Stimulated activated CD4-positive, alpha-beta T cell treated with anti-CD3 and anti-CD28 coated beads, TNF-alpha, amount 100 ng/mL, for 24 hours (primary cell): ENCODE results near the gene KANSL2.
"Not testable (repeated sequence)": the region's sequence is repeated elsewhere in the genome, so short reads cannot be mapped to it uniquely, and the experiment has no call there.

ENCODE experiments used
- DNase-seq, 3 experiments: peaks; one replicate each; pipeline ENCODE4 v3.0.0-alpha.2; 2020; ENCODE audit warnings: low read depth in 3 of 3

KANSL2 gene

DNA sequence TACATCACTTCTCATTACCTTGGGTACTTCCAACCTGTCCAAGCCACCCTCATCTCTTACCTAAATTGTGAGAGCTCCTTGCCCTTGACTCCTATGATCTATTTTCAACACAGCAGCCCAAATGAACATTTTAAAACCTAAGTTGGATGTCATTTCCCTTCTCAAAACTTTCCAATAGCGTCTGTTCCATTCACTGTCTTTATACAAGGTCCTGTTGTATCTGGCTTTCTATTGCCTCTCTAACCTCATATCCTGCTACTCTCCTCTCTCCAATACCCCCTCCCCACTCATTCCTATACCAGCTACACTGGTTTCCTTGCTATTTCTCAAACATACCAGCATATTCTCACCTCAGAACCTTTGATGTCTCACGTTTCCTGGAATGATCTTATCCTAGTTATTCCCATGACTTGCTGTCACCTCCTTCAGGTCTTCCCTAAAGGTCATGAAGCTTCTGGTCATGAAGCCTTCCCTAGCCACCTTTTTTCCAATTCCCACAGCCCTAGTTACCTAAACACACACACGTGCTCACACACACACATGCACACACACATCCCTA is 4.1 kb upstream of the KANSL2 start:
- DNase-seq = no peak

DNA sequence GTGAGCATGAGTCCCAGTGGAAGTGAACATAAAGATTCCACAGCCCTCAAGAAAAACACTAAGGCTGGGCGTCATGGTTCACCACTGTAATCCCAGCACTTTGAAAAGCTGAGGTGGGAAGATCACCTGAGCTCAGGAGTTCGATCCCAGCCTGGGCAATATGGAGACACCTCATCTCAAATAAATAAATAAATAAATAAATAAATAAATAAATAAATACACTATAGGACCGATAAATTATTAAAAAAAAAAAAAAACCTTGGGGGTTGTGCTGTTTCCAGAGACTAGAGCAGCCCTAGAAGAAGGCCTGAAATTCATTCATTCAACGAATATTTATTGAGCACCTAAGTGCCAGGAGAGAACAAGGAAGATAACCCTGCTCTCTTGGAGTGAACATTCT is 1.5 kb upstream of the KANSL2 start:
- no peak for DNase-seq

DNA sequence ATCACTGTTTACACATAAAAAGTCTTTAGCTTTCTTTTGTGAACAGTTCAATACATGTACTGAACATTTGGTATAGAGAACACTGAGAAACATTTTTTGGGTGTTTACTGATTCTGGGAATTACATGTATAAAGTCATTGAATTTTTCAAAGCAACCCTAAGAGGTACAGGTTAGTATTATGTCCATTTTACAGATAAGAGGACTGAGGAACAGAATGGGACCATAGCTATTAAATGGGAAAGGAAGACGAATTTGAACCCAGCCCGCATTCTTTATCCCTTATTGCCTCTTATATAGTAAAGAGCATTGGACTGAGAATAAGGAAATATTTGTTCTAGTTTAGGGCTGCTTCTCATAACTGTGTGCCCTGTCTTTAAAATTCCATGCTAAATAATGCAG is 889 bp upstream of the KANSL2 start:
- no peak for DNase-seq

DNA sequence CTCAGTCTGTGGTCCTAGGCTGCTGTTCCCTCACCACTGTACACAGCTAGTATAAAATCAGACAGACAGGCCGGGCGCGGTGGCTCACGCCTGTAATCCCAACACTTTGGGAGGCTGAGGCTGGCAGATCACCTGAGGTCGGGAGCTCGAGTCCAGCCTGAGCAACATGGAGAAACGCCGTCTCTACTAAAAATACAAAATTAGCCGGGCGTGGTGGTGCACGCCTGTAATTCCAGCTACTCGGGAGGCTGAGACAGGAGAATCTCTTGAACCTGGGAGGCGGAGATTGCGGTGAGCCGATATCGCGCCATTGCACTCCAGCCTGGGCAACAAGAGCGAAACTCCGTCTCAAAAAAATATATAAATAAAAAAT is 481 bp upstream of the KANSL2 start:
- not testable (repeated sequence) for DNase-seq

DNA sequence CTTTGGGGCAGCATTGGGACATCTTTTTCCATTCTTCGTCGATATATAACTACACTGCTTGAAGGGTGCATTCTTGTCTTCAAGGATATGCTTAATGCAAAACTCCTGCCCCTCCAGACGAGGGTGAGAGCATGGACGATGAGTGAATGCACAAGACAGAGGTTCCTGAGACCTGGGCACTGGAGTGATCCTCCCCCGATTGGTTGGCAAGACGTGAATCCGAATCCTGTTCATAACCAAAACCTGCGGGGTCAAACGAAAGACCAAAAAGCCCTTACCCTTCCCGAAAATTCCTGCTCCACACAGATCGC is 684 bp downstream of the KANSL2 start:
- no peak for DNase-seq

DNA sequence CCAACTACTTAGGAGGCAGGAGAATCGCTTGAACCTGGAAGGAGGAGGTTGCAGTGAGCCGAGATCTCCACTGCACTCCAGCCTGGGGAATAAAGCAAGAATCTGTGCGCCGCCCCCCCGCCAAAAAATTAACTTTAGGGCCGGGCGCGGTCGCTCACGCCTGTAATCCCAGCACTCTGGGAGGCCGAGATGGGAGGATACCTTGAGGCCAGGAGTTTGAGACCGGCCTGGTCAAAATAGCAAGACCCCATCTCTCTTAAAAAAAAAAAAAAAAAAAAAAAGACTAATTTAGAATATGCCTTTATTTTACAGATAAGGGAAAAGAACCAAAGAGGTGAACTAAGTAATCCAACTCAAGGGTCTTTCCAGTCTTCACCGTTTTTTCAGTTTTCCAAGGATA is 1.2 kb downstream of the KANSL2 start:
- no peak for DNase-seq

DNA sequence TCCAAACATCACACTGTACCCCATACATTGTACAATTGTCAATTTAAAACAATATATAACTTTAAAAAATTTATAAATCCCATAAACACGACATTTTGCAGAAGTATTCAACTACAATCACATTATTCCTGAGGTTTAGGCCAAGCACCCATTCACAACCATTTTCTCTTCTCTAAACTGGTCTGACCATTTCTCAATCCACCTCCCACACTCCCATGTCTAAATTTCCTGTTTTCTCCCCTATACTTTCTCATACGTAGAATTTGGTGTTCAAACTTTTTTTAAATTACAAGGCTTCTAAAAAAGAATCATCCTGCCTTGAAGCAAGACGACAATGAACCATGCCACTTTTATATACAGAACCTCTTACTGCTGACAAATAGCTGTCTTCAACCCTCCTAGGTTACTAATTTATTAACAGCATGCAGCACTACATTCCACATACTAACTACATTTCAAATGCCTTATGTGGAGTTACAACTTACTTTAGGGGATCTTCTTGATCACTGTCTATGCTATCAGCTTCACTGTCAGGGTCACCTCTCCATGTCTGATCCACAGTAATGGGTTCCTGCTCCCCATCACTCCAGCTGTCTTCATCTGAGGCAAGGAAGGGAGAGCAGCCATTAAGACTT is 3.4 kb downstream of the KANSL2 start:
- no peak for DNase-seq

DNA sequence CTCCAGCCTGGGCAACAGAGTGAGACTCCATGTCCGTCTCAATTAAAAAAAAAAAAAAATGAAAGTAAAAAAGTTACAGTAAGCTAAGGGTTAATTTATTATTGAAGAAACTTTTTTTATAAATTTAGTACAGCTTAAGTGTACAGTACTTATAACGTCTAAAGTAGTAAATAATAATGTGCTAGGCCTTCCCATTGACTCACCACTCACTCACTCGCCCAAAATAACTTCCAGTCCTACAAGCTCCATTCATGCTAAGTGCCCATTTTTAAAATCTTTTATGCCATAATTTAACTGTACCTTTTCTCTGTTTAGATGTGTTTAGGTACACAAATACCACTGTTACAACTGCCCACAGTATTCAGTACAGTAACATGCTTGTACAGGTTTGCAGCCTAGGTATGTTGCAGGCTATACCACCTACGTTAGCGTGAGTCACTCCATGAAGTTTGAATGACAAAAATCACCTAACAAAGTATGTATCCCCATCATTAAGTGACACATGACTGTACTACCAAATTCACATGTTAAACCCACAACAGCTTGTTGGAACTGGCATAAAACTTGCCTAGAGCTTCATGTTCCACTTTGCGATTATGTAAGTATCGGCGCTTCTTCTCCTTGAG is 10.7 kb downstream of the KANSL2 start:
- no peak for DNase-seq

DNA sequence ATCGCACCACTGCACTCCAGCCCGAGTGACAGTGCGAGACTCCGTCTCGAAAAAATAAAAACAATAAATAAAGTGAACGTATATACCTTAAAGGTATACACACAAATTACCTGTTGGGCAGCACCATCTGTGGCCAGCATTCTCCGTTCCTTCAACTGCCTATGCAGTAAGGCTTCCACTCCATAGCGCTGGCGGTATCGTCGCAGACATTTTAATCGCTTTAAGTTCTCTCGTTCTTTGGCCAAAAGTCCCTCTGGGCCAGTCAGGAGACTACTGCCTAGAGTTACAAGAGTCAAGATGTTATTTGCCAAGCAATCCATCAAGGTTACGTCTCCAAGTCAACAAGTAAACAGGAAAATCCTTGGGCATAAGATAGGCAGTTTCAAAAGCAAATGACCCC is 13.0 kb downstream of the KANSL2 start:
- no peak for DNase-seq

DNA sequence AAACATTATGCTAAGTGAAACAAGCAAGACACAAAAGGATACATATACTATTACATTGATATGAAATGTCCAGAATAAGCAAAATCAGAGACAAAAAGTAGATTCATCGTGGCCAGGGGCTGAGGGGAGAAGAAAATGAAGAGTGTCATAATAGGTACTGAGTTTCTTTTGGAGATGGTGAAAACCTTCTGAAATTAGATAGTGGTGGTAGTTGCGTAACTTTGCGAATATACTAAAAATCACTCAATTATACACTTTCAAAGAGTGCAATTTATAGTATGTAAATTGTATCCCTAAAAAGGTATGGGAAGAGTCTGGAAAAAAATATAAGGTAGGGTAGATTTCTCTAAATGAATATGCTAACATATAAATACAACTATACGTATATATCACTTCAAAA is 22.2 kb downstream of the KANSL2 start:
- no peak for DNase-seq

DNA sequence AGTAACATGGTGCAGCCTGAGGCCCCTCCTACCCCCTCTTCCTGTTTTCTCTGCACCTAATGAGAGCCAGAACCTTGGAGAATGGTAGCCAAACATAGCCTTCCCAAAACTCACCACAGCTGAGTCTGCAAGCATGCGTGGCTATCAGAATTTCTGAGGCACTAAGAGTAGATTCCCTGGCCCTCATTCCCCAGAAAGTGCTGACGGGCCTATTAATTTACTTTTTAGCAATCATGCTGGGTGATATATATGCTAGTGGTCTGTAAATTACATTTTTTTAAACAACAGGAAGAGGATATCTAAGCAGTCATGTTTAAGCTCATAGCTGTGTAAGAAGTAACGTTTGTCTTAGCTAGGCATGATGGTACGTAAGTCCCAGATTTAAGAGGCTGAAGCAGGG is 30.4 kb downstream of the KANSL2 start:
- DNase-seq = no peak

DNA sequence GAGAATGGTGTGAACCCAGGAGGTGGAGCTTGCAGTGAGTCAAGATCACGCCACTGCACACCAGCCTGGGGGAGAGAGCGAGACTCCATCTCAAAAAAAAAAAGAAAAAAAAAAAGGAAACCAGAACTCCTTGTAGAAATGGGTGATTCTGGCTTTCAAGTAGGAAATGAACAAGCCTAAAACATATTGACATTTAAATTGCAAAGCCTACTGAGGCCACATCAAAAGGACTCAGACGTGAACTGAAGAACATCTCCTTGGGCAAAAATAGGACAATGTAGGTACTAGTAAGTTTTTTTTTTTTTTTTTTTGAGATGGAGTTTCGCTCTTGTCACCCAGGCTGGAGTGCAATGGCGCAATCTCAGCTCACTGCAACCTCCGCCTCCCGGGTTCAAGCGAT is 36.7 kb downstream of the KANSL2 start:
- not testable (repeated sequence) for DNase-seq

DNA sequence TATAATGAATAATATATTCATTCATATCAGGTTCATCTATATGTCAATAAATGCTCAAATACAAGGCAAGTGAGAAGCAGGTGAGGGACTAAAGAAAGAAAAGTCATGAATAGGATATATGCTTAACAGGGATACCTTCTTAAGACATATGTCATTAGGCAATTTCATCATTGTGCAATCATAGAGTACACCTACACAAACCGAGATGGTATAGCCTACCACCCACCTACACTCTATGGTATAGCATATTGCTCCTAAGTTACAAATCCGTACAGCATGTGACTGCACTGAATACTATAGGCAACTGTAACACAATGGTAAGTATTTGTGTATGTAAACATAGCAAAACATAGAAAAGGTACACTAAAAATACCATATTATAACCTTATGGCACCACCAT is 39.0 kb downstream of the KANSL2 start:
- no peak for DNase-seq

DNA sequence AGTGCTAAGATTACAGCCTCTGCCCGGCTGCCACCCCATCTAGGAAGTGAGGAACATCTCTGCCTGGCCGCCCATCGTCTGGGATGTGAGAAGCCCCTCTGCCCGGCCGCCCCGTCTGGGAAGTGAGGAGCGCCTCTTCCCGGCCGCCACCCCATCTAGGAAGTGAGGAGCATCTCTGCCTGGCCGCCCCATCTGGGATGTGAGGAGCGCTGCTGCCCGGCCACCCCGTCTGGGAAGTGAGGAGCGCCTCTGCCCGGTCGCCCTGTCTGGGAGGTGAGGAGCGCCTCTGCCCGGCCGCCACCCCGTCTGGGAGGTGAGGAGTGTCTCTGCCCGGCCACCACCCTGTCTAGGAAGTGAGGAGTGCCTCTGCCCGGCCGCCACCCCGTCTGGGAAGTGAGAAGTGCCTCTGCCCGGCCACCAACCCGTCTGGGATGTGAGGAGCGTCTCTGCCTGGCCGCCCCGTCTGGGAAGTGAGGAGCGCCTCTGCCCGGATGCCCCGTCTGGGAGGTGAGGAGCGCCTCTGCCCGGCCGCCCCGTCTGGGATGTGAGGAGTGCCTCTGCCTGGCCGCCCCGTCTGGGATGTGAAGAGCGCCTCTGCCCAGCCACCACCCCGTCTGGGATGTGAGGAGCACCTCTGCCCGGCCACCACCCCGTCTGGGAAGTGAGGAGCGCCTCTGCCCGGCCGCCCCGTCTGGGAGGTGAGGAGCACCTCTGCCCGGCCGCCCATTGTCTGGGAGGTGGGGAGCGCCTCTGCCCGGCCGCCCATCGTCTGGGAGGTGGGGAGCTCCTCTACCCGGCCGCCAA is 40.1 kb downstream of the KANSL2 start:
- DNase-seq = not testable (repeated sequence)

DNA sequence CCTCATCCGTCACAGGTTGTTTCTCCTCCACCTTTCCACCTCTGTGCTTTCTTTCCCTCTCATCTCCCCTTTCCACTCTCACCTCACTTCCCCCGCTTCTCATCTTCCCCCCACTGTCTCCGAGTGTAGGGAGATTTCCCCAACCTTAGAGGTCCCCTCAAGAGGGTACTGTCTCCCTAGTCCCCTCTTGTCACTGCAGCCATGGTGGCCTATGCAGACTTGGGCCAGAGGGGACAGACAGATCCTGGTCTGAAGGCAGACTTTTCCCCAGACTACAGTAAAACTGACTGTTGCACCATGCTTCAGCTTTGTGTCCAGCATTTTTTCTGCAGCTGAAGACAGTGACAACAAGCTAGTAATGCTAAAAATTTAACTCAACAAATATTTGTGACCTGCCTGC is 41.2 kb downstream of the KANSL2 start:
- DNase-seq = no peak

DNA sequence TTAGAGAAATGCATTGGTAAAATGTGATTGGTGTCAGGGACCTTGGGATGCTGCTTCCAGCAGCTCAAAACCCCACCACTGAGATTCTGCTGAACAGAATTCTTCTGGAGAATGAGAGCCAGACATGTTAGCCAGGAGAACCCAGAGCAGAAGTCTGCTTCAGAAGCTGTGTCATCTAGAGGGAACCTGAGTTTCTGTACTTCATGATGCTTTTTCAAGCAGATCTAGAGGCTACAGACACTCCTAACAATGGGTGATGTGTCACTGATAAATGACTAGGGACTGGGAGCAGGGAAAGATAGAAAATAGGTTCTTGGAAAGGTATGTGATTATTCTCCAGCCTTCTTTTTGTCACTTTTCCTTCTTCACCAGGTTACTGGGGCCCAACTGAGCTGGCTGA is 41.6 kb downstream of the KANSL2 start:
- no peak for DNase-seq

DNA sequence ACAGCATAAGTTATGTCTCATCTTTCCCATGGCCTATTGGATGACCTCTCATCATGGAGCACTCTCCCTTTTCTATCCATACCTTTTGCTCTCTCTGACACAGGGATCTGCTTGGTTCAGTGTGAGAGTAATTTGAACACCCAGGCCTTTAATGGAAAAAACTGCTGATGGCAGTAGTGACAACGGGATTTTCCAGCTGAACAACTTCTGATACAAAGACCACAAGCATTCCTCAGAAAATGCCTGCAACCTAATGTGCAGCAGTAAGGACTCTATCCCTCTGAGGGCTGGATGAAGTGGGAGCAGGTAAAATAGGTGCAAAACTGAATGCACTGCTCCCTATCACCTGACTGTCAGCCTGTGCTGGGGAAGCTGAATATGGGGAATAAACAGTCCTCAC is 51.0 kb downstream of the KANSL2 start:
- no peak for DNase-seq

DNA sequence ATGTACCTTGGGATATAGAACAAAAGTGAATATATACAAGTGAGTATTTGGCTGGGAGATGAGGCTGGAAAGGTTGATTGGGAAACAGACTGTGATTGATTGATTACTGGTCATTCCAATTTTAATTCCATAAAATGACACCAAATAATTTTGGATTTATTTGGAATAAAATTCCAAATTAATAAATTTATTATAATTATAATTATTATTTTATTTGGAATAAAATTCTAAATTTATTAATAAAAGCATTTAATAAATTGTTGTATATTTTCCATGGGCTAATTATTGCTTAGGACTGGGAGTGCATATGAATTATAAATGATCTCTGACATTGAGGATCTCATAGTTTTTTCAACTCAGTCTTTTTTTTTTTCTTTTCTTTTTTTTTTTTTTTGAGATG is 51.7 kb downstream of the KANSL2 start:
- DNase-seq = no peak

DNA sequence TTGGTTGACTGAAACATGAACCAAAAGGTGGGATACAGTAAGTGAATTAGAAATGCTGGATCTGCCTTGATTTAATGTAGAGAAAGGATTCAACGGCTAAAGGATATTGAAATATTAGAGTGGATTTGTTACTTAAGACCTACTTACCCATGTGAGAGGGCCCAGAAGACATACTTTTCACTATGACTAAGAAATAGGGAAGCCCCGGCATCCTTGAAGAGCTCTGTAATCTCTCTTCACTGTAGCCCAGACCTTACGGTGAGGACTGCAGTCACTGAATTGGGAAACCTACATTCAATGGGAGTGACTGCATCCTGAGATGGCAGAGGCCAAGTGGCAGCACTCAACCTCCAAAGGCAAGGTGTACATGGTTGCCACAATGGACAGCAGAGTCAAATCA is 52.5 kb downstream of the KANSL2 start:
- DNase-seq = no peak

DNA sequence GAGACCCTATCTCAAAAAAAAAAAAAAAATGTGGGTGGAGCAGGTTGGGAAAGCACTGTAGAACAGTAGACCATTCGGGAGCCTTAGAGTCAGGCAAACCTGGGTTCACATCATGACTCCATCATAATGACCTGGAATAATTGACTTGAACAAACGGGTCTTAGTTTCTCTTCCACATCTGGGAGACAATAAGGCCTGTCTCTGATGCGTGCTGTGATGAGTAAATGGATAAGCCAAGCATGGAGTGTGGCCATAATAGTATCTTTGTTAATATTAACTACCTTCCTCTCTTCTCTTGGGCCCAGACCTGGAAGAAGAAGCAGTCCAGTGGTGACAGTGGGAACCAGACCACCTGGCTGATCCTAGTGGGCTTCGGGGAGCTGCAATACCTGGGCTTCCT is 54.5 kb downstream of the KANSL2 start:
- no peak for DNase-seq

DNA sequence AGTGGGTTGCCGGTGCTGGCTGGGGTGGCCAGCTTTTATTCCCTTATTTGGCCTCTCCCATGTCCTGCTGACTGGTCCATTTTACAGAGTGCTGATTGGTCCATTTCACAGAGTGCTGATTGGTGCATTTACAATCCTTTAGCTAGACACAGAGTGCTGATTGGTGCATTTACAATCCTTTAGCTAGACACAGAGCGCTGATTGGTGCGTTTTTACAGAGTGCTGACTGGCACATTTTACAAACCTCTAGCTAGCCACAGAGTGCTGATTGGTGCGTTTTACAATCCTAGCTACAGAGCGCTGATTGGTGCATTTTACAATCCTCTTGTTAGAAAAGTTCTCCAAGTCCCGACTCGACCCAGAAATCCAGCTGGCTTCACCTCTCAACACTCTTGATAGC is 59.0 kb downstream of the KANSL2 start:
- not testable (repeated sequence) for DNase-seq

DNA sequence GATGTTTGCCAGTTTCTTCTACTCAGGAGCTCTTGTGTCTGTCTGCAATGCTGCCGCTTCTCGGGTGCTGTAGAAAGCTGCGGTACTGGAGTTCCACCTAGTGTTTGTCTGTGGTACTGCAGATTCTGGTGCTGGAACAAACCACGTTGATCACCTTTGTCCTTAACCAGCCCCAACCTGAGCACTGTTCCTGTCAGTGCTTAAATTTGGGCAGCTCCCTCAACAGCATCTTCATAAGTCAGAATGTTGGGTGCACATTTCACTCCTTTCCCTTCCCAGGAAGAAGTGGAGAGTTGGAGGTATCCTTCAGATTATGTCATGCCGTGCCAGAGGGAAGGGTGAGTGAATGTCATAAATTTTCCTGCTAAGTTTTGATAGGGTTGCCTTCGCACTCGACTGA is 63.5 kb downstream of the KANSL2 start:
- peak; percentile 57 to 75 (median 64) for DNase-seq

DNA sequence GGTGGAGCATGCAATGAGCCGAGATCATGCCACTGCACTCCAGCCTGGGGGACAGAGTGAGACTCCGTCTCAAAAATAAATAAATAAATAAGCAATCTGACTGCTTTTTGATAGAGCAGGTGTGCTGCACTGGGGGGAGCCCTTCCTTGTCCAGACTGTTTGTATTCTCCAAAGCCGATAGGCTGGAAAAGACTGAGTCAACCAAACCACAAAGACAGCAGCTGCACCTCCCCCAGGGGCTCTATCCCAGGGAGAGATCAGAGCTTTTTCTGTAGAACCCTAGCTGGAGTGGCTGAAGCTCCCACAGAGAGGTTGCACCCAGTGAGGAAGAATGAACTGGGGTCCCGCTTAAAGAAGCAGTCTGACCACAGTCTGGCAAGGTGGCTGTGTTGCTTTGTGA is 66.4 kb downstream of the KANSL2 start:
- no peak for DNase-seq
